SK-N-SH (cell line): ENCODE results near the gene CIAO2B. TPM values are rescaled to one million over a fixed set of nuclear protein-coding genes. Genes with fewer than 3 reads are reported as not detected.
A peak's percentile ranks its signal among the peaks of the same experiment; 100 is the strongest.

Experiments used
- CTCF ChIA-PET: fragments of 300-600, 350-600 bp; formaldehyde crosslinking; extraction: SDS; loops from one replicate; lab custom pipeline; 2021; lab: Yijun Ruan, JAX
- POLR2A ChIA-PET: fragments of 350-600 bp; sonication (Branson Sonifier 250); formaldehyde crosslinking; extraction: SDS; loops from one replicate; lab custom pipeline; 2020; ENCODE audit warnings: antibody characterized with exemption, inconsistent platforms; lab: Yijun Ruan, JAX
- DNase-seq: peaks from one replicate; pipeline ENCODE4 v3.0.0; 2012
- H2AFZ ChIP-seq: fragments of 200-600 bp; sonication (generic); 2 replicates; pipeline ENCODE4 v1.8.1; 2016; ENCODE audit warnings: antibody characterized with exemption, mild to moderate bottlenecking, low read depth
- H3F3A ChIP-seq: fragments of 200-600 bp; sonication (generic); replicated peaks from 2 replicates; pipeline ENCODE3; 2016; ENCODE audit warnings: antibody characterized with exemption, mild to moderate bottlenecking; ENCODE audit not compliant: insufficient read depth
- H3K27ac ChIP-seq, 2 experiments: fragments of 200-500 bp in 1 of 2; fragments of 200-600 bp in 1 of 2; sonication (Bioruptor generic) in 1 of 2; sonication (generic), shearing (Covaris generic) in 1 of 2; 2 replicates each; pipeline versions ENCODE4 v1.5.1 to v1.6.1; 2014 to 2016; ENCODE audit warnings: low read depth in 2 of 2, inconsistent platforms in 1 of 2, low read length in 1 of 2, mild to moderate bottlenecking in 1 of 2, mixed read lengths in 1 of 2
- H3K27me3 ChIP-seq: fragments of 200-600 bp; sonication (generic), shearing (Covaris generic); 2 replicates; pipeline ENCODE4 v1.6.1; 2016; ENCODE audit warnings: mixed run types; ENCODE audit not compliant: insufficient read depth
- H3K36me3 ChIP-seq, 2 experiments: fragments of 200-500 bp in 1 of 2; fragments of 200-600 bp in 1 of 2; sonication (Bioruptor generic) in 1 of 2; sonication (generic) in 1 of 2; replicated peaks in 1 of 2; 2 replicates each; pipeline versions ENCODE3 to v1.5.1; 2014 to 2016; ENCODE audit warnings: low read length in 1 of 2, mild to moderate bottlenecking in 1 of 2; ENCODE audit not compliant: insufficient read depth in 2 of 2, control insufficient read depth in 1 of 2
- H3K4me1 ChIP-seq, 2 experiments: fragments of 200-500 bp in 1 of 2; fragments of 200-600 bp in 1 of 2; sonication (Bioruptor generic) in 1 of 2; sonication (generic), shearing (Covaris generic) in 1 of 2; 2 replicates each; pipeline versions ENCODE4 v1.5.1 to v1.6.1; 2014 to 2016; ENCODE audit warnings: low read depth in 1 of 2, low read length in 1 of 2, mixed run types in 1 of 2; ENCODE audit not compliant: insufficient read depth in 2 of 2, control insufficient read depth in 1 of 2
- H3K4me2 ChIP-seq: fragments of 200-600 bp; sonication (generic), shearing (Covaris generic); 2 replicates; pipeline ENCODE4 v1.6.1; 2017; ENCODE audit warnings: mixed run types
- H3K4me3 ChIP-seq, 2 experiments: fragments of 200-500 bp in 1 of 2; fragments of 200-600 bp in 1 of 2; sonication (Bioruptor generic) in 1 of 2; sonication (generic), shearing (Covaris generic) in 1 of 2; 2 replicates each; pipeline versions ENCODE4 v1.5.1 to v1.8.1; 2014 to 2016; ENCODE audit warnings: low read depth in 2 of 2, inconsistent platforms in 1 of 2, low read length in 1 of 2, mild to moderate bottlenecking in 1 of 2, mixed read lengths in 1 of 2, moderate library complexity in 1 of 2
- H3K79me2 ChIP-seq: fragments of 200-600 bp; sonication (generic); 2 replicates; pipeline ENCODE4 v1.8.1; 2017; ENCODE audit warnings: mild to moderate bottlenecking; ENCODE audit not compliant: insufficient read depth
- H3K9ac ChIP-seq: fragments of 200-600 bp; sonication (generic); 2 replicates; pipeline ENCODE4 v1.6.1; 2017; ENCODE audit warnings: mixed run types
- H3K9me2 ChIP-seq: fragments of 200-600 bp; sonication (generic); 2 replicates; pipeline ENCODE4 v1.6.1; 2017; ENCODE audit warnings: mixed run types
- H3K9me3 ChIP-seq: fragments of 200-600 bp; sonication (generic); 2 replicates; pipeline ENCODE4 v1.6.1; 2017; ENCODE audit warnings: mixed run types, mild to moderate bottlenecking, moderate library complexity
- H4K20me1 ChIP-seq: fragments of 200-600 bp; sonication (generic); 2 replicates; pipeline ENCODE4 v1.6.1; 2017; ENCODE audit warnings: mild to moderate bottlenecking, mixed run types; ENCODE audit not compliant: insufficient read depth
- CHD2 ChIP-seq: fragments of 150-350 bp; IDR thresholded peaks from 2 replicates; pipeline ENCODE4 v1.6.1; 2018; ENCODE audit warnings: low read length; ENCODE audit not compliant: partially characterized antibody
- FOXM1 ChIP-seq: IDR thresholded peaks from 2 replicates; pipeline ENCODE4 v1.4.0; 2012; ENCODE audit warnings: low read depth, mild to moderate bottlenecking
- MEF2A ChIP-seq: IDR thresholded peaks from 2 replicates; pipeline ENCODE4 v1.4.0; 2012; ENCODE audit warnings: low read depth, borderline replicate concordance
- POLR2AphosphoS5 ChIP-seq: IDR thresholded peaks from 2 replicates; pipeline ENCODE4 v1.6.1; 2012; ENCODE audit warnings: low read depth, low read length
- SMC3 ChIP-seq: IDR thresholded peaks from 2 replicates; pipeline ENCODE4 v1.6.1; 2012; ENCODE audit warnings: low read depth, low read length, improper control_type of control experiment
- YY1 ChIP-seq: IDR thresholded peaks from 2 replicates; pipeline ENCODE4 v1.4.0; 2012; ENCODE audit warnings: low read depth, mild to moderate bottlenecking
- WGBS: methylation state at CpG from one replicate; pipeline ENCODE4 v1.1.6; 2017; ENCODE audit warnings: low lambda C conversion rate; 5-methylcytosine and 5-hydroxymethylcytosine counted together
- polyA plus RNA-seq, 3 experiments: library from polyadenylated mRNA; depleted of rRNA; stranded (reverse); fragments of >200 nt; gene quantifications; 2 replicates each; pipeline ENCODE4 v1.2.3, GENCODE V29; 2012
- TF ChIP-seq, protein P1 (sequence below): IDR thresholded peaks from 2 replicates; pipeline ENCODE4 v1.4.0; 2012; ENCODE audit warnings: low read depth, borderline replicate concordance
- TF ChIP-seq, protein P2 (sequence below): IDR thresholded peaks from 2 replicates; pipeline ENCODE4 v1.4.0; 2012; ENCODE audit warnings: low read depth
- TF ChIP-seq, protein P3 (sequence below): IDR thresholded peaks from 2 replicates; pipeline ENCODE4; 2012
- TF ChIP-seq, protein P4 (sequence below): IDR thresholded peaks from 2 replicates; pipeline ENCODE4 v1.6.1; 2012; ENCODE audit warnings: mild to moderate bottlenecking, low read depth, low read length, moderate library complexity
- TF ChIP-seq, protein P5 (sequence below): fragments of 150-350 bp; IDR thresholded peaks from 2 replicates; pipeline ENCODE4 v1.6.1; 2016; ENCODE audit warnings: mild to moderate bottlenecking, low read depth, low read length

Gene CIAO2B
- polyA plus RNA-seq, 1 of the 3 experiments (the other 2 are of a cell fraction): 665 TPM

DNA sequence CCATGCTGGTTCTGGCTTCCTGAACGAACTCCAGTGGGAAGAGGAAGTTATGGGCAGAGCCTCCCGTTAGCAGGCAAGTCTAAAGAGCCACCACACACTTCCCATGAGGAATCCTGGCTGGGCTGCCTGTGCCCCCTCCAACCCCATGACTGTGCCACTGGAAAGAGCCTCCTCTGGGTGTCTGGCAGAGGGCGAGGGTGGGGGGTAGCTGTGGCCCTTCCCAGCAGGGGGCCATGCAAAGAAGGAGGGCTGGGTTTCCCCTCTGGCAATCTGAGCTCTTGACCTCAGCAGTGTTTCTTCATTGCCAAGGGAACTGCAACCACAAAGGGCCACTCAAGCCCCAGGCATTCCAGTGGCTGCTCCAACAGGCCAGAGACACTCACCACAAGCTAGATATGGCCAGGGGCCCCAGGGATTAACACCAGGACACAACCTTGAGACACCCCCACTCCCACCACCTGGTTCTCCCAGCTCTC is 7.2 kb downstream of the CIAO2B start (continued):
- TF ChIP-seq, protein P1, sequence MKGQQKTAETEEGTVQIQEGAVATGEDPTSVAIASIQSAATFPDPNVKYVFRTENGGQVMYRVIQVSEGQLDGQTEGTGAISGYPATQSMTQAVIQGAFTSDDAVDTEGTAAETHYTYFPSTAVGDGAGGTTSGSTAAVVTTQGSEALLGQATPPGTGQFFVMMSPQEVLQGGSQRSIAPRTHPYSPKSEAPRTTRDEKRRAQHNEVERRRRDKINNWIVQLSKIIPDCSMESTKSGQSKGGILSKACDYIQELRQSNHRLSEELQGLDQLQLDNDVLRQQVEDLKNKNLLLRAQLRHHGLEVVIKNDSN: no peak

DNA sequence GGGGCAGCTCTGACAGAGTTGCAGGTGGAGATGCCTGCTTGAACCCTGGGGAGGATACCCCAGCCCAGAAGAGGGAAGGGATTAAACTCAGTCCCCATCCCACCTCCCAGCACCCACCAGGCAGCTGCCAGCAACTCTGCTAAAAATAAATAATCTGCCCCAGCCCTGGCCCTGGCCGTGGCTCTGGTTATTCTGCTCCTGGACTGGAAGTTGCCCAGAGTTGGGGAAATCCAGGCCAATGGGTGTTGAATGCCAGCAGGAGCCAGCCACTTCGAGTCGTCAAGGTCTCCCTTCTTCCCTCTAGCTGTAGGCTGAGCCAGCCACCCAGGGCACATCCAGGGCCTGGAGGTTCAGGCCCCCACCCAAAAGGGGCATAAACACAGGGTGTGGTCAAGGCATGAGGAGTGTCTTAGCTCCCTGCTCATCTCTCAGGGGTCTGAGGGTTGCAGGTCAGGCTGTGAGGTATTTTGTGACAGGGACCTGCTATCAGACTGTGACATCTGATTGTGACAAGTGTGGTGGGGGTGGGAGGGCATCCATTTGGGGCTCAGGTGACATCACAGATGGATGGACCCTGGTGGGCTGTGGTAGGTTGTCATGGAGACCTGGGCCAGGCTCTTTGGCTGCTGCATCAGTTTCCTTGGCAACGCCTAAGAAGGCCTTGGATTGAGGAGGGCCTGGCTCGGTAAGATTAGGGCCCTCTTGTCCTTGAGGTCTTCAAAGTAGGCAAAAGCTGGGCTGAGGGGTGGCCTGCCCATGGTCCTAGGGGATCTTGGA is 7.8 kb downstream of the CIAO2B start:
- H2AFZ ChIP-seq: no peak overlapping the region
- H3K9me2 ChIP-seq: no peaks in the 10 kb centered on the region
- ChIA-PET CTCF (interaction anchor here (0.8 to 13.6 kb wide), 9 partner anchors 13 to 91 kb away, joined by 3 to 174 read pairs (median 4); partner anchors contain the start of gene CES3), POLR2A (no interaction called here)
- peaks cover 11% of the 10 kb centered on the region for H3F3A ChIP-seq
- no peak overlapping the region for H3K4me2 ChIP-seq
- peak overlapping the region in 1 of 2 experiments; percentile 71; a peak in 2 of 4 replicates for H3K27ac ChIP-seq
- no peaks in the 10 kb centered on the region for H3K79me2 ChIP-seq
- DNase-seq: no peak
- 82% methylated on average over 4 of the region's 5 CpGs for WGBS
- H3K4me3 ChIP-seq: no peak overlapping the region
- peaks cover 4 to 13% of the 10 kb centered on the region in 2 experiments; a peak in 3 of 4 replicates for H3K4me1 ChIP-seq
- TF ChIP-seq, protein P2, sequence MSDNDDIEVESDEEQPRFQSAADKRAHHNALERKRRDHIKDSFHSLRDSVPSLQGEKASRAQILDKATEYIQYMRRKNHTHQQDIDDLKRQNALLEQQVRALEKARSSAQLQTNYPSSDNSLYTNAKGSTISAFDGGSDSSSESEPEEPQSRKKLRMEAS: 0 out of 2 replicates have a peak, but pooled peaks have one; percentile 0
- TF ChIP-seq, protein P3, sequence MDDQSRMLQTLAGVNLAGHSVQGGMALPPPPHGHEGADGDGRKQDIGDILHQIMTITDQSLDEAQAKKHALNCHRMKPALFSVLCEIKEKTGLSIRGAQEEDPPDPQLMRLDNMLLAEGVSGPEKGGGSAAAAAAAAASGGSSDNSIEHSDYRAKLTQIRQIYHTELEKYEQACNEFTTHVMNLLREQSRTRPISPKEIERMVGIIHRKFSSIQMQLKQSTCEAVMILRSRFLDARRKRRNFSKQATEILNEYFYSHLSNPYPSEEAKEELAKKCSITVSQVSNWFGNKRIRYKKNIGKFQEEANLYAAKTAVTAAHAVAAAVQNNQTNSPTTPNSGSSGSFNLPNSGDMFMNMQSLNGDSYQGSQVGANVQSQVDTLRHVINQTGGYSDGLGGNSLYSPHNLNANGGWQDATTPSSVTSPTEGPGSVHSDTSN: no peak
- H4K20me1 ChIP-seq: no peaks in the 10 kb centered on the region
- no peaks in the 10 kb centered on the region for H3K36me3 ChIP-seq
- 0 out of 2 replicates have a peak overlapping the region, but pooled peaks have one; percentile 25 for H3K9ac ChIP-seq
- no peaks in the 10 kb centered on the region for H3K27me3 ChIP-seq
- no peaks in the 10 kb centered on the region for H3K9me3 ChIP-seq

DNA sequence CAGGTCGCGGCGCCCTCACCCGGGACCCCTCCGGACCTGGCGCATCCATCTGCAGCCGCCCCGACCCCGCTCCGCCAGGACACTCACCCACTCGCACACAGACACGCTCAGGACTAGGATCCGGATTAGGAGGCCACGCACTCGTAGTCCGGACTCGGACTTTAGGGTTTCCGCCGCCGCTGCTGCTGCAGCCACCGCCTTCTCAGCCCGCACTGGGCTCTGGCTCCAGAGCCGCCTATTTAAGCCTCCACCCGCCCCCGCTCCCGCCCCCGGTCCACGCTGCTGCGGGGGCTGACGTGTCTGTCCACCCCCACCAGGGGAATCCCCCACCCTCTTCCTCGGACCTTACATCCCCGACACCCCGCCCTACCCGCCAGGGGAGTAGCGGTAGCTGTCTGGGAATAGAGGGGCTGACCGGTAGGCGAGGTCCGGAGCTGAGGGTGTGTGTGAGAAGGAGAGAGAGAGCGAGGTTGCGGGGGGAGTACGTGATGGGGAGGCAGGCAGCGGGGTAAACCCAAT is 8.8 kb downstream of the CIAO2B start, which contains the start of gene RRAD:
RRAD (minus strand) TSS at position 214 of the 519 bp plus-strand sequence. CDS start 356 bp downstream, outside the sequence.
- Histone ChIP-seq H3K4me2 (no peak within 1 kb of the TSS), H3K9me2 (no peaks in the 10 kb centered on the region), H3K79me2 (no peaks in the 10 kb centered on the region), H3F3A (peaks cover 8% of the 10 kb centered on the region), H3K4me1 (peaks cover 4 to 13% of the 10 kb centered on the region in 2 experiments; a peak in 3 of 4 replicates), H3K27me3 (no peaks in the 10 kb centered on the region), H2AFZ (no peak within 1 kb of the TSS), H4K20me1 (no peaks in the 10 kb centered on the region), H3K4me3 (peak within 1 kb of the TSS in 1 of 2 experiments; percentile 37; a peak in 2 of 4 replicates), H3K9me3 (no peaks in the 10 kb centered on the region), H3K36me3 (no peaks in the 10 kb centered on the region), H3K9ac (no peak within 1 kb of the TSS), H3K27ac (peak within 1 kb of the TSS in 1 of 2 experiments; percentile 71; a peak in 2 of 4 replicates)
- TF ChIP-seq, protein P4, sequence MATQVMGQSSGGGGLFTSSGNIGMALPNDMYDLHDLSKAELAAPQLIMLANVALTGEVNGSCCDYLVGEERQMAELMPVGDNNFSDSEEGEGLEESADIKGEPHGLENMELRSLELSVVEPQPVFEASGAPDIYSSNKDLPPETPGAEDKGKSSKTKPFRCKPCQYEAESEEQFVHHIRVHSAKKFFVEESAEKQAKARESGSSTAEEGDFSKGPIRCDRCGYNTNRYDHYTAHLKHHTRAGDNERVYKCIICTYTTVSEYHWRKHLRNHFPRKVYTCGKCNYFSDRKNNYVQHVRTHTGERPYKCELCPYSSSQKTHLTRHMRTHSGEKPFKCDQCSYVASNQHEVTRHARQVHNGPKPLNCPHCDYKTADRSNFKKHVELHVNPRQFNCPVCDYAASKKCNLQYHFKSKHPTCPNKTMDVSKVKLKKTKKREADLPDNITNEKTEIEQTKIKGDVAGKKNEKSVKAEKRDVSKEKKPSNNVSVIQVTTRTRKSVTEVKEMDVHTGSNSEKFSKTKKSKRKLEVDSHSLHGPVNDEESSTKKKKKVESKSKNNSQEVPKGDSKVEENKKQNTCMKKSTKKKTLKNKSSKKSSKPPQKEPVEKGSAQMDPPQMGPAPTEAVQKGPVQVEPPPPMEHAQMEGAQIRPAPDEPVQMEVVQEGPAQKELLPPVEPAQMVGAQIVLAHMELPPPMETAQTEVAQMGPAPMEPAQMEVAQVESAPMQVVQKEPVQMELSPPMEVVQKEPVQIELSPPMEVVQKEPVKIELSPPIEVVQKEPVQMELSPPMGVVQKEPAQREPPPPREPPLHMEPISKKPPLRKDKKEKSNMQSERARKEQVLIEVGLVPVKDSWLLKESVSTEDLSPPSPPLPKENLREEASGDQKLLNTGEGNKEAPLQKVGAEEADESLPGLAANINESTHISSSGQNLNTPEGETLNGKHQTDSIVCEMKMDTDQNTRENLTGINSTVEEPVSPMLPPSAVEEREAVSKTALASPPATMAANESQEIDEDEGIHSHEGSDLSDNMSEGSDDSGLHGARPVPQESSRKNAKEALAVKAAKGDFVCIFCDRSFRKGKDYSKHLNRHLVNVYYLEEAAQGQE: no peak
- TF ChIP-seq FOXM1 (no peak), SMC3 (no peak), YY1 (no peak), CHD2 (no peak), MEF2A (no peak), POLR2AphosphoS5 (no peak)
- TF ChIP-seq, protein P5, sequence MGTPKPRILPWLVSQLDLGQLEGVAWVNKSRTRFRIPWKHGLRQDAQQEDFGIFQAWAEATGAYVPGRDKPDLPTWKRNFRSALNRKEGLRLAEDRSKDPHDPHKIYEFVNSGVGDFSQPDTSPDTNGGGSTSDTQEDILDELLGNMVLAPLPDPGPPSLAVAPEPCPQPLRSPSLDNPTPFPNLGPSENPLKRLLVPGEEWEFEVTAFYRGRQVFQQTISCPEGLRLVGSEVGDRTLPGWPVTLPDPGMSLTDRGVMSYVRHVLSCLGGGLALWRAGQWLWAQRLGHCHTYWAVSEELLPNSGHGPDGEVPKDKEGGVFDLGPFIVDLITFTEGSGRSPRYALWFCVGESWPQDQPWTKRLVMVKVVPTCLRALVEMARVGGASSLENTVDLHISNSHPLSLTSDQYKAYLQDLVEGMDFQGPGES: no peak
- no peak for DNase-seq
- ChIA-PET CTCF (interaction anchor here (0.8 to 13.6 kb wide), 9 partner anchors 8 to 92 kb away, joined by 3 to 174 read pairs (median 6); partner anchors contain the start of gene CES3), POLR2A (no interaction called here)
- 51% methylated on average over 17 of the region's 42 CpGs for WGBS
